ENCODE results near the gene PTF1A.

- TF ChIP-seq POLR2A (IDR thresholded peaks at IDR 0.05; ENCODE audit: low read depth, low read length) (no peak), CTCF (conservative IDR thresholded peaks at IDR 0.05; ENCODE audit: low read depth, low read length) (no peak), RAD21 (IDR thresholded peaks at IDR 0.05; ENCODE audit: low read length) (no peak), MAFK (IDR thresholded peaks at IDR 0.05; ENCODE audit: low read depth, low read length) (no peak), SMC3 (IDR thresholded peaks at IDR 0.05; ENCODE audit: low read depth, low read length) (no peak), RCOR1 (IDR thresholded peaks at IDR 0.05; ENCODE audit: insufficient replicate concordance, low read length) (no peak), CHD1 (IDR thresholded peaks at IDR 0.05; ENCODE audit: low read depth, low read length) (no peak), MAZ (IDR thresholded peaks at IDR 0.05; ENCODE audit: borderline replicate concordance, low read depth, low read length) (no peak), RFX5 (IDR thresholded peaks at IDR 0.05; ENCODE audit: low read depth, low read length) (no peak), BHLHE40 (IDR thresholded peaks at IDR 0.05; ENCODE audit: low read depth, low read length) (no peak), CEBPB (IDR thresholded peaks at IDR 0.05; ENCODE audit: low read depth, low read length) (no peak)
These were observed 9.0 kb downstream of the PTF1A start for GRCh38 chr10:23200997-23201652.

Data from IMR-90 (cell line).